ENCODE results near the gene TP63. TPM values are rescaled to one million over a fixed set of nuclear protein-coding genes. Genes with fewer than 3 reads are reported as not detected.

Gene TP63
- total and polyA plus RNA-seq, 12 donors: 0.11 to 0.84 (median 0.16) TPM; not detected in 1

GRCh38 chr3:189773056-189773455 lies 141.9 kb downstream of the TP63 start:
- WGBS, 4 donors: 28 to 39% (median 33%) methylated on average over 5 of the region's 5 CpGs
- DNase-seq: no peak
- Histone ChIP-seq H3K27me3 (no peaks in the 10 kb centered on the region), H3K36me3 (replicated peaks in 1 of 2) (no peaks in the 10 kb centered on the region), H3K27ac (peak overlapping the region in 1 of 5 donors; percentile 12), H3K4me1 (replicated peaks in 1 of 2) (no peaks in the 10 kb centered on the region), H3K4me3 (no peak overlapping the region), H3K9me3 (replicated peaks in 1 of 3) (no peaks in the 10 kb centered on the region)
- intact Hi-C loops (cut with DNase I): no loop called here
- no peak for TF ChIP-seq CTCF (IDR thresholded peaks at IDR 0.05)
- no peak for TF ChIP-seq POLR2A (IDR thresholded peaks at IDR 0.05)

GRCh38 chr3:189776149-189776824 lies 145.1 kb downstream of the TP63 start:
- Histone ChIP-seq H3K4me1 (replicated peaks in 1 of 2) (no peaks in the 10 kb centered on the region), H3K27me3 (no peaks in the 10 kb centered on the region), H3K36me3 (replicated peaks in 1 of 2) (no peaks in the 10 kb centered on the region), H3K27ac (no peak overlapping the region), H3K9me3 (replicated peaks in 1 of 3) (no peaks in the 10 kb centered on the region), H3K4me3 (no peak overlapping the region)
- no peak for TF ChIP-seq CTCF (IDR thresholded peaks at IDR 0.05)
- no peak for TF ChIP-seq POLR2A (IDR thresholded peaks at IDR 0.05)
- no peak for DNase-seq
- intact Hi-C loops (cut with DNase I): no loop called here
- 62 to 71% (median 63%) methylated on average over 6 of the region's 6 CpGs for WGBS, 4 donors

DNA sequence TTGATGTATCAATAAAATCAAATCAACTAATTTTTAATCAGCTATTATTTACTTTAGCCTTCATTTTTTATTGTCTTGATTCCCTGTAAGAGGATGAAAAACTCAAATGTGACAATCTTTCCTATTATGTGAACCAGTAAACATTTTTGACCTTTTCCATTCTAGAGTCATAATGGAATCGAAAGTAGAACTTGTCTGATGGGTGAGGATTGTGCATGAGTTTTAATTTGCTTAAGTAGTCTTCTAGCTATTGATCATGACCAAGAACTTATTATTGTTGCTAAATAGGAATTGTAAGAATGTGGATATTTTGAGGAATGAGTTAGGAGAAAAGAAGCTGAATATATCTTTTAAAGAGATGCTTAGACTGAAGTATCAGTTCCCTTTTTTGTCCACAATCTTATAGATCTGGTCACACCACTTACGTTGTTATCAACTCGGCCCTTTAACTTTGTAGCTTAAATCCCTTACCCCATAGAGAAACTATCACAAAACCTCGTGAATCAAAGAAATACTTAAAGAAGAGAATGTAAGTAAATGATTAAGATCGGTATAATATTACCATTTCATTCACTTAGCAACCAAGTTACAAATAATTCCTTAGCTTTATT lies 147.3 kb downstream of the TP63 start:
- Histone ChIP-seq H3K4me1 (replicated peaks in 1 of 2) (no peaks in the 10 kb centered on the region), H3K4me3 (no peak overlapping the region), H3K27ac (no peak overlapping the region), H3K27me3 (no peaks in the 10 kb centered on the region), H3K36me3 (replicated peaks in 1 of 2) (no peaks in the 10 kb centered on the region), H3K9me3 (replicated peaks in 1 of 3) (no peaks in the 10 kb centered on the region)
- intact Hi-C loops (cut with DNase I): no loop called here
- TF ChIP-seq POLR2A (IDR thresholded peaks at IDR 0.05) (no peak), CTCF (IDR thresholded peaks at IDR 0.05) (no peak)
- no peak for DNase-seq
- 88 to 90% (median 88%) methylated on average over 5 of the region's 5 CpGs for WGBS, 4 donors

GRCh38 chr3:189779166-189779565 lies 148.0 kb downstream of the TP63 start:
- intact Hi-C loops (cut with DNase I): no loop called here
- peaks cover 0 to 4% (median 0%) of the 10 kb centered on the region in 3 donors for H3K9me3 ChIP-seq (replicated peaks in 1 of 3)
- TF ChIP-seq CTCF (IDR thresholded peaks at IDR 0.05) (no peak), POLR2A (IDR thresholded peaks at IDR 0.05) (no peak)
- H3K4me3 ChIP-seq: no peak overlapping the region
- no peak overlapping the region for H3K27ac ChIP-seq
- H3K4me1 ChIP-seq (replicated peaks in 1 of 2): no peaks in the 10 kb centered on the region
- no peak for DNase-seq
- no peaks in the 10 kb centered on the region for H3K36me3 ChIP-seq (replicated peaks in 1 of 2)
- H3K27me3 ChIP-seq: no peaks in the 10 kb centered on the region
- 88 to 93% (median 90%) methylated on average over 3 of the region's 3 CpGs for WGBS, 4 donors

All from adrenal gland (tissue), 12 donors.